Measurements from ENCODE around the gene ZNF746. TPM values are rescaled to one million over a fixed set of nuclear protein-coding genes. Genes with fewer than 3 reads are reported as not detected.
A peak's percentile ranks its signal among the peaks of the same experiment; 100 is the strongest.

ZNF746 gene
- total and polyA plus RNA-seq, 9 of the 15 experiments (the other 6 are each of a cell fraction or from before 2014, with no cell fraction given), result 1.7 to 31.6 (median 13.3) TPM

GRCh38 chr7:149459540-149460452, 37.8 kb downstream of the ZNF746 start (continued):
- 0 out of 2 replicates have a peak, but pooled peaks have one; percentile 15 for TF ChIP-seq GMEB1 (CRISPR knock-in tag; IDR thresholded peaks at IDR 0.05)
- TF ChIP-seq POLR2G (IDR thresholded peaks at IDR 0.05; ENCODE audit: low read depth, low read length), result peak; percentile 68; the same call in 1 of the 2 replicates
- no peak for TF ChIP-seq ZBTB34 (CRISPR knock-in tag; IDR thresholded peaks at IDR 0.05)
- peak in 2 of 3 experiments; percentile 1 to 39 for TF ChIP-seq YY1 (IDR thresholded peaks at IDR 0.05; ENCODE audit: borderline replicate concordance in 1 of 3, control insufficient read depth in 1 of 3, extremely low read depth in 1 of 3, insufficient read depth in 3 of 3, insufficient read length in 1 of 3, insufficient replicate concordance in 2 of 3, low read depth in 1 of 3, low read length in 2 of 3)
- no peak for TF ChIP-seq PCBP2 (IDR thresholded peaks at IDR 0.05; ENCODE audit: low read depth, low read length, poor library complexity, severe bottlenecking)
- no peak for TF ChIP-seq ZKSCAN3 (CRISPR knock-in tag; IDR thresholded peaks at IDR 0.05)
- TF ChIP-seq ZNF512 (tag; IDR thresholded peaks at IDR 0.05), result no peak
- TF ChIP-seq ARNT (IDR thresholded peaks at IDR 0.05), result no peak
- no peak for TF ChIP-seq EZH2 (IDR thresholded peaks at IDR 0.05; ENCODE audit: borderline replicate concordance, low read depth, low read length)
- 0 out of 2 replicates have a peak, but pooled peaks have one; percentile 13 for TF ChIP-seq CREM (IDR thresholded peaks at IDR 0.05; ENCODE audit: low read depth)
- no peak for TF ChIP-seq ZNF75A (CRISPR knock-in tag; IDR thresholded peaks at IDR 0.05)
- TF ChIP-seq CXXC5 (CRISPR knock-in tag; IDR thresholded peaks at IDR 0.05), result peak; percentile 66
- 0 out of 2 replicates have a peak, but pooled peaks have one; percentile 39 for TF ChIP-seq ZNF609 (CRISPR knock-in tag; IDR thresholded peaks at IDR 0.05; ENCODE audit: borderline replicate concordance)
- TF ChIP-seq IRF2 (CRISPR knock-in tag; IDR thresholded peaks at IDR 0.05), result 0 out of 2 replicates have a peak, but pooled peaks have one; percentile 78

Measured in K562 (cell line).